Epithelial cell of proximal tubule (primary cell): ENCODE data around the gene LIM2. TPM values are rescaled to one million over a fixed set of nuclear protein-coding genes. Genes with fewer than 3 reads are reported as not detected.

ENCODE experiments used
- DNase-seq: peaks from one replicate; pipeline ENCODE4 v3.0.0-alpha.2; 2011; ENCODE audit warnings: low read depth
- H3K4me3 ChIP-seq: 2 replicates; pipeline ENCODE4 v1.5.1; 2011; ENCODE audit warnings: low read depth, mild to moderate bottlenecking, low read length
- total RNA-seq: library from RNA; depleted of rRNA; stranded (reverse); fragments of >200 nt; gene quantifications from 2 replicates; pipeline ENCODE4 v1.2.3, GENCODE V29; 2015
- TF ChIP-seq, protein P1 (sequence below): conservative IDR thresholded peaks from 2 replicates; pipeline ENCODE4 v1.5.1; 2012; ENCODE audit warnings: low read depth, mild to moderate bottlenecking, low read length

Gene LIM2
- total RNA-seq, 1 donor from 2014 or later = not detected

DNA sequence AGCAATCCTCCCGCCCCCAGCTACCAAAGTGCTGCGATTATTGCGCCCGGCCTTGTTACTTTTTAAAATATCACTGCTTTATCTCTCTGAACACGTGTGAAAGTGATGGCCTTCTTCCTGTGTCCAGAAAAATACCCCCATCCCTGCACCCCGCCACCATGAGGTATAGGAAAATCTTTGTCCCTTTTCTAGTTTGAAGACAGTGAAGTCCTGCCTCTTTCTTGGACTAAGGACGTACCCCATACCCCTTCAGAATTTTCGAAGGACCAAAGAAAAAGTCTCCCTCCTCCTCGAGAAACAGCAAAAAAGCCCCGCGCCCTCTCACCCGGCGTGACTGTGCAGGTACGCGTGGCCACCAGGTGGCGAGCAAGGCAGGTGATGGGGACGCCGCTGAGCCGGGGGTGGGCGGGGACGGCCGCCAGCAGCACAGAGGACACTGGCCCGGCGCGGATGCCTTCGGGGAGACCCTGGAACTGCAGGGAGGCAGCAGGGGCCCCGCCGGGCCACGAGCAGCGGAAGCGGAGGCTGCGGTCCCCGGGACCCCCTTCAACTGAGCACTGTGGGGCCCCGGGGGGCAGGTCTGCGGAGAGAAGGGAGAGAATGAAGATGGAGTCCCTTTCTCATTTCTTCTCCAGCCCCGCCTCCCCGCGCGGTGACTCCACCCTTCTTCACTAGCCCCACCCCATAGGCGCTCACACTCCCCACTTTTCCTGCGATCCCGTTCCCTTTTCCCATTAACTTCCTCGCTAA is 49.0 kb downstream of the LIM2 start:
- DNase-seq = no peak
- TF ChIP-seq, protein P1, sequence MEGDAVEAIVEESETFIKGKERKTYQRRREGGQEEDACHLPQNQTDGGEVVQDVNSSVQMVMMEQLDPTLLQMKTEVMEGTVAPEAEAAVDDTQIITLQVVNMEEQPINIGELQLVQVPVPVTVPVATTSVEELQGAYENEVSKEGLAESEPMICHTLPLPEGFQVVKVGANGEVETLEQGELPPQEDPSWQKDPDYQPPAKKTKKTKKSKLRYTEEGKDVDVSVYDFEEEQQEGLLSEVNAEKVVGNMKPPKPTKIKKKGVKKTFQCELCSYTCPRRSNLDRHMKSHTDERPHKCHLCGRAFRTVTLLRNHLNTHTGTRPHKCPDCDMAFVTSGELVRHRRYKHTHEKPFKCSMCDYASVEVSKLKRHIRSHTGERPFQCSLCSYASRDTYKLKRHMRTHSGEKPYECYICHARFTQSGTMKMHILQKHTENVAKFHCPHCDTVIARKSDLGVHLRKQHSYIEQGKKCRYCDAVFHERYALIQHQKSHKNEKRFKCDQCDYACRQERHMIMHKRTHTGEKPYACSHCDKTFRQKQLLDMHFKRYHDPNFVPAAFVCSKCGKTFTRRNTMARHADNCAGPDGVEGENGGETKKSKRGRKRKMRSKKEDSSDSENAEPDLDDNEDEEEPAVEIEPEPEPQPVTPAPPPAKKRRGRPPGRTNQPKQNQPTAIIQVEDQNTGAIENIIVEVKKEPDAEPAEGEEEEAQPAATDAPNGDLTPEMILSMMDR = peak; percentile 79

DNA sequence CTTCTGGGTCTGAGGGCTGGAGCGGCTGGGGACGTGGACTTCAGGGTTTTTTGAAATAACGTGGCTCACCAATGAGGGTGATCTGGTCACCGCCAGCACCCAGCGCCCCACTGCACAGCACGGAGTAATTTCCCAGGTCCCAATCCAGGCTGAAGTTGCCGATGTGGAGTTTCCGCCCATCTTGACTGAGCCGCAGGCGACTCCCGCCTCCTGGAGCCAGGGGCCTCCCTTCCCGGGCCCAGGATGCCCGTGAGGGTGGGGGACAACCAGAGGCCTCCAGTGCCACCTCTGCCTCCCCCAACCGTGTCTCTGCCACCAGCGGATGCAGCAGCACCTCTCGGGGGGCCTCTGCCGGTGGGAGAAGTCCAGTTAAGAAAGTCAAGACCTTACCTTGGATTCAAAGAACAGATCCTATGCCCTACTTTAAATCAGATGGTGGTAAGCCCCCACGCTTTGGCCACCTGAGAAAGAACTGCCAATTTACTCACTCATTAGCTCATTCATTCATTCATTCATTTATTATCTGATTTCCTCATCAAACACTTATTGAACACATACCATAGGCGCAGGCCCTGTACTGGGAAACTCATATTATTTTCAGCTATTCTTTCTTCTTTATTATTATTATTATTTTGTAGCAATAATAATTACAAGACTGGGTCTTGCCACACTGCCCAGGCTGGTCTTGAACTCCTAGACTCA is 49.8 kb downstream of the LIM2 start:
- DNase-seq = no peak
- H3K4me3 ChIP-seq = no peak overlapping the region
- TF ChIP-seq, protein P1 = no peak

More for the DNA sequence above, 49.0 kb downstream of the LIM2 start:
- peak overlapping the region; percentile 84 for H3K4me3 ChIP-seq

DNA sequence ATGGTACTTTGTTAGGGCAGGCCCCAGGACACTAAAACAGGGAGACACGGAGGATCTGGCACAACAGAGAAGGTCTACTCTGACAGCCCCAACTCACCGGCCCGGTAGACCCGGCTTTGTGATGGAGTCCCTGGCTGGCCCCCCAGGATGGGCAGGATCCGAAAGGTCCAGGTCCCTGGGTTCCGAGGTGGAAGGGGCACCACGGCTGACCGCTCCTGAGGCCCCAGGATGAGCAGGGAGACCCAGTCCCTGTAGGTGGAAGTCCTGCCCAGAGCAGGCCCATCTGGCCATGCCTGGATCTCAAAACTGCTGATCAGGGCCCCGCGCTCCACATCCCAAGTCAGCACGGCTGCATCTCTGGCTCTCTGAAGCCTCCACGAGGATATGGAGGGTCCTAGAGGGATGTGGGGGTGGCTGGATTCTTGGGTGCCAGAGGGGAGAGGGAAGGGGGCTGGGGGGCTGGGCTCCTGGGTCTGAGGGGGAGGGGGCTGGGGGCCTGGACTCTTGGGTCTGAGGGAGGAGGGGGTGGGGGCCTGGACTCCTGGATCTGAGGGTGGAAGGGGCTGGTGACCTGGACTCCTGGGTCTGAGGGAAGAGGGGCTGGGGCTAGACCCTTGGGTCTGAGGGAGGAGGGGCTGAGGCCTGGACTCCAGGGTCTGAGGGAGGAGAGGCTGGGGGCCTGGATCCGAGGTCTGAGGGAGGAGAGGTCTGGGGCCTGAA is 50.5 kb downstream of the LIM2 start:
- TF ChIP-seq, protein P1 = no peak
- DNase-seq = no peak
- no peak overlapping the region for H3K4me3 ChIP-seq

DNA sequence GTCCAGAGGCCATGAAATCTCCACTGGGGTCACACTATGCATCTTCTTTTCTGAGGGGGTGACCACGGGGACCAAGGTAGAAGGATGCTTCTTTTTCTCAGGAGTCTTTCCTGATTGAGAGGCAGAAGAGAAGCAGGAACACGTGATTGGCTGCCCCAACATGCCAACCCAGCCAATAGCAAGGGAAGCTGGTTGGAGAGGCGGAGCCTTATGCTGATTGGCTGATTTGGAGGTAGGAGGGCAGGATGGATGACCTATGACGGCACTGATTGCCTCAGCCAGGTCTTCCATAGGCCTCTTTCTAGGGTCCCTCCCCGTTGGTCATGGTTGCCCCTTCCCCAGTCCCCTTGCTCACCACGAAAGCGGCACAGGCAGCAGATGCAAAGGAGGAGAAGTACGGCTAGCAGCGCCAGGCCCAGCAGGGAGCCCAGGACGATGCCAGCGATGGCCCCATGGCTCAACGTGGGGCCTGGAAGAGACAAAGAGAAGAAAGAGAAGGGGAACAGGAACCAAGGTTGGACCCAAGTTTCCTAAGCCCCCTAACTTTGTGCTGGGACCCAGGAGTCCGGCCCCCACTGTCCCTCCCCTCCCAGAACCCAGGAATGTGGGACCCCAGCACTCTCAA is 53.8 kb downstream of the LIM2 start:
- H3K4me3 ChIP-seq = no peak overlapping the region
- no peak for DNase-seq
- TF ChIP-seq, protein P1 = no peak

DNA sequence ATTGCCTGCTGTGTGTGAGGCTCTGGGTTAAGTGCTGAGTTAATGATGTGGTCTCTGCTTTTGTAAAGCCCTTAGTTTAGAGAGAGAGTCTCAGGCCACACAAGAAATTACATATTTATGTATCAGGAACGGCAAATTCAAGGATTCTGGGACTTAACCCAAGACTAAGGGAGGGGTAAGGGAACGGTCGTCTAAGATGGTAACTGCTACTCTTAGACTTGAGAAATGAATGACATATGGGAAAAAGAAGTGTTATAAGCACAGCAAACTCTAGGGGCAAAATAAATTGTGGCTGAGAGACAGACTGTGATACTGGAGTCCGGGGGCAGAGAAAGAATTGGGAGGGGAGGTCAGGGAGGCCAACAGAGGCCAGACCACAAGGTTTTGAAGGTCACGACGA is 56.1 kb downstream of the LIM2 start:
- no peak for DNase-seq
- TF ChIP-seq, protein P1 = no peak
- H3K4me3 ChIP-seq = no peak overlapping the region

DNA sequence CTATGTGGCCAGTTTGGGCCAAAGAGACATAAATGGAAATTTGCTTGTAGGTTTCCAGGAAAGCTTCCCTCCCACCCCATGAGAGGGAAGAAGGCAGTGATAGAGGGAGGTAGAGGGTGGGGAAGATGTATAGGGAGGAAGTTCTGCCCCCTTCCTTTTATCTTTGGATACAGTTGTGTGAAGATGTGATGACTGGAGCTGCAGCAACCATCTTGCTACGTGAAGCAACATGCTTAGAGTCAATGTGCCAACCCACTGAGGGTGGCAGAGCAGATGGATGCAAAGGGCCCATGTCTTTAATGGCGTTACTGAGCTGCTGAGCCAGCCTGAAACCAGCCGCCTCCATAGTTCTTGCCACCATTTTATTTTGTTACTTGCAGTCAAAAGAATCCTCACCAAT is 56.6 kb downstream of the LIM2 start:
- TF ChIP-seq, protein P1 = no peak
- H3K4me3 ChIP-seq = no peak overlapping the region
- no peak for DNase-seq
